HFF-Myc (cell line): ENCODE results near the gene PIGL.

Experiments used
- DNase-seq: peaks from one replicate; pipeline ENCODE4 v3.0.0-alpha.2; 2011; ENCODE audit warnings: low read depth; ENCODE audit errors: extremely low read depth
- H3K4me3 ChIP-seq: replicated peaks from 2 replicates; pipeline ENCODE4 v1.5.1; 2011; ENCODE audit warnings: low read depth, mild to moderate bottlenecking, control low read depth, low read length
- CTCF ChIP-seq: IDR thresholded peaks from 2 replicates; pipeline ENCODE4 v1.5.1; 2012; ENCODE audit warnings: mild to moderate bottlenecking, low read depth, low read length, control low read depth; ENCODE audit errors: missing control alignments

Gene PIGL

GRCh38 chr17:16273929-16274339 is 56.9 kb downstream of the PIGL start:
- no peak for TF ChIP-seq CTCF
- H3K4me3 ChIP-seq = no peak overlapping the region
- DNase-seq = no peak

- DNase-seq = no peak
- no peak for TF ChIP-seq CTCF
- no peak overlapping the region for H3K4me3 ChIP-seq
Measured at GRCh38 chr17:16275024-16275423, 58.0 kb downstream of the PIGL start.

GRCh38 chr17:16277163-16277562 is 60.2 kb downstream of the PIGL start:
- no peak for TF ChIP-seq CTCF
- DNase-seq = no peak
- H3K4me3 ChIP-seq = no peak overlapping the region

- no peak overlapping the region for H3K4me3 ChIP-seq
- DNase-seq = no peak
- TF ChIP-seq CTCF = no peak
Measured at GRCh38 chr17:16281351-16281750, 64.3 kb downstream of the PIGL start.

- no peak overlapping the region for H3K4me3 ChIP-seq
- no peak for TF ChIP-seq CTCF
- DNase-seq = no peak
Measured at GRCh38 chr17:16282522-16282921, 65.5 kb downstream of the PIGL start.

- DNase-seq = no peak
Measured at GRCh38 chr17:16283705-16284104, 66.7 kb downstream of the PIGL start.

More at GRCh38 chr17:16283705-16284104, 66.7 kb downstream of the PIGL start:
- no peak for TF ChIP-seq CTCF
- H3K4me3 ChIP-seq = no peak overlapping the region
